ENCODE data around the gene EPOP.

DNA sequence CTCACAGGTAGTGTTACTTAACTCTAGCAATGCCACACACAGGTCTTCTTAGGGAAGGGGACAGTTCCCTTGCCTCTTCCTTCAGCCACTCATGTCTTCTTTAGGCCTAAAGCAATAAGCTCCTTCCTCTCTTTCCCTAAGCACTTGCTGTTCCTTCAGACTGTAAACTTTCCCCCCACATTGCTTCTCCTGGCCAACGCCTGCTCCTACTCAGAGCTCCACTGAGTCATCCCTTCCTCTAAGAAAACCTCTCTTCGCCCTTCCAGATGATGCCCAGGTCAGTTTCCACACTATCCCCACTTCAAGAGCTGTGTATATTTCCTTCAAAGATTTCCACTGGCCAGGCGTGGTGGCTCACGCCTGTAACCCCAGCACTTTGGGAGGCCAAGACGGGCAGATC is 12.5 kb upstream of the EPOP start:
- TF ChIP-seq CTCF (IDR thresholded peaks at IDR 0.05 in 4 of 5, conservative IDR thresholded peaks at IDR 0.05 in 1 of 5) = no peak
- TF ChIP-seq POLR2A (IDR thresholded peaks at IDR 0.05) = no peak

Measured in gastrocnemius medialis (tissue), 4 donors.